GM12875 (cell line): Measurements from ENCODE around the gene KRTAP20-4.

Experiments
- H3K4me3 ChIP-seq: one replicate; pipeline ENCODE4 v1.5.1; 2011; ENCODE audit warnings: low read depth, low read length, control low read depth
- TF ChIP-seq, protein P1 (sequence below): IDR thresholded peaks from 2 replicates; pipeline ENCODE4 v1.5.1; 2011; ENCODE audit warnings: low read depth, mild to moderate bottlenecking, control low read depth, inconsistent platforms, low read length, moderate library complexity, borderline replicate concordance; ENCODE audit not compliant: insufficient read depth

Gene KRTAP20-4

DNA sequence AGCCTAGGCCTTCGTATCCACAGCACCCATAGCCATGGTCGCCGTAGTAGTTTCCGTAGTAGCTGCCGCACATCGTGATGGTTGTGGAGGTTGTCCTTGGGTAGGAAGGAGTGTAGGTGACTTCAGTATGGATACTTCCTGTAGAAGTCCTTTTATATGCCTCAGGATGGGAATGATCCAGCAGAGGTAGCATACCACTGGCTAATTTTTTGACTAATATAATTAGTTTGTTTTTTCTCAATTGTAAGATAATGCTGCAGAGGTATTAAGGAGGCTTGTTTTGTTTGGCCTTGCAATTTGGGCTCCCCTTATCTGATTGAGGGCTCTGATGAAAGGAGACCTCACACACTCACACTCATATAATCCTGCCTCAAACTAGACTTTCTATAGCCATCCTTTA is 21.6 kb upstream of the KRTAP20-4 start, which contains the start of gene KRTAP6-2:
KRTAP6-2 (minus strand) TSS at position 101 of the 400 bp plus-strand sequence; CDS start at position 73, 28 bp downstream.
- TF ChIP-seq, protein P1, sequence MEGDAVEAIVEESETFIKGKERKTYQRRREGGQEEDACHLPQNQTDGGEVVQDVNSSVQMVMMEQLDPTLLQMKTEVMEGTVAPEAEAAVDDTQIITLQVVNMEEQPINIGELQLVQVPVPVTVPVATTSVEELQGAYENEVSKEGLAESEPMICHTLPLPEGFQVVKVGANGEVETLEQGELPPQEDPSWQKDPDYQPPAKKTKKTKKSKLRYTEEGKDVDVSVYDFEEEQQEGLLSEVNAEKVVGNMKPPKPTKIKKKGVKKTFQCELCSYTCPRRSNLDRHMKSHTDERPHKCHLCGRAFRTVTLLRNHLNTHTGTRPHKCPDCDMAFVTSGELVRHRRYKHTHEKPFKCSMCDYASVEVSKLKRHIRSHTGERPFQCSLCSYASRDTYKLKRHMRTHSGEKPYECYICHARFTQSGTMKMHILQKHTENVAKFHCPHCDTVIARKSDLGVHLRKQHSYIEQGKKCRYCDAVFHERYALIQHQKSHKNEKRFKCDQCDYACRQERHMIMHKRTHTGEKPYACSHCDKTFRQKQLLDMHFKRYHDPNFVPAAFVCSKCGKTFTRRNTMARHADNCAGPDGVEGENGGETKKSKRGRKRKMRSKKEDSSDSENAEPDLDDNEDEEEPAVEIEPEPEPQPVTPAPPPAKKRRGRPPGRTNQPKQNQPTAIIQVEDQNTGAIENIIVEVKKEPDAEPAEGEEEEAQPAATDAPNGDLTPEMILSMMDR: no peak

DNA sequence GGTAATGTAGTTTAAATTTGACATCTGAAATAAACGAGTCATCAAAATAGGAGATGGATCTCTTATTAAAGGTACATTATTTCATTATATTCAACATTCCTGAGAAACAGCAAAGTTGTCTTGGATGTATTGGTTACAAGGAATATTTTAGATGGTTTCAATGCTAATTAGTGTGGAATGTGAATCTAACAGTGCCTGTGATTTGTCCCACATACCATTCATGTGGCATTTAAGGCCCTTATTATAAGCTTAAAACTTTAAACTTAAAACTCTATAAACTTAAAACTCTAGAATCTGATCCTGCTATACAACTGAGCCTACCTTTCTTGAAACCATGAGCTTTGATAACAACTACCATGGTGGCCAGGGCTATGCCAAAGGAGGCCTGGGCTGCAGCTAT is 19.6 kb upstream of the KRTAP20-4 start, which contains the start of gene KRTAP22-1:
KRTAP22-1 (plus strand) TSS at position 301 of the 400 bp plus-strand sequence.
- TF ChIP-seq, protein P1: no peak

More for the DNA sequence above, 21.6 kb upstream of the KRTAP20-4 start, which contains the start of gene KRTAP6-2:
- H3K4me3 ChIP-seq: no peak within 1 kb of the TSS

DNA sequence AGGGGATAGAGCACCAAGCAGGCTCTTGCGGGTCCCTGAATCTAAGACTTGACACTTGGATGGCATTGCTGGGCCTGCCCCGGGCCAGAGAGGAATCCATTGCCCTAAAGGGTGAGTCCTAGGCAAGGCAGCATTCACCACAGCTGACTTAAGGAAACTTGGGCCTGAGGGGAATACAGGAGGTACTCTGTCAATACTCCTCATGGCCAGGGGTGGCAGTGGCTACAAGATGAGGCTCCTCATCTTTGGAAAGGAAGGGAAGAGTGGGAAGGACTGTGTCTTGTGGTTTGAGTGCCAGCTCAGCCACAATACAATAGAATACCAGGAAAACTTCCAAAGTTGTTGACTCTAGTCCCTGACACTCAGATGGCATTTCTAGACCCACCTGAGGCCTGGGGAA is 14.5 kb upstream of the KRTAP20-4 start:
- TF ChIP-seq, protein P1: no peak

More for the DNA sequence above, 19.6 kb upstream of the KRTAP20-4 start, which contains the start of gene KRTAP22-1:
- no peak within 1 kb of the TSS for H3K4me3 ChIP-seq

DNA sequence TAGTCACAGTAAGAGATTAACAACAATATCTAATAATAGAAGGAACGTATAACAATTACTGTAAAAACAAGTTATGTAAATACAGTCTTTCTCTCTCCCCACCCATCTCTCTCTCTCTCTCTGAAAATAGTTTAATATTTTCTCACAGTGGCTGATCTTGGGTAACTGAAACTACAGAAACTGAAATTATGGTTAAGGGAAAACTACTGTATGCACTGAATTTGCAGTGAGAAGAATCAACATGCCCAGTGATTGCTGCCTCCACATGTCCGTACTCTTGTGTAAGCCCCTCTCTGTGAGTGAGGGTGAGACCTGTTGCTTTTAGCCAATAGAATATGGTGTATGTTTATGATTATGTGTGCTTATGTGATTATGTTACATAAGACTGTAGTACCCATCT is 8.3 kb upstream of the KRTAP20-4 start:
- TF ChIP-seq, protein P1: no peak
- H3K4me3 ChIP-seq: no peak overlapping the region

More for the DNA sequence above, 14.5 kb upstream of the KRTAP20-4 start:
- no peak overlapping the region for H3K4me3 ChIP-seq

DNA sequence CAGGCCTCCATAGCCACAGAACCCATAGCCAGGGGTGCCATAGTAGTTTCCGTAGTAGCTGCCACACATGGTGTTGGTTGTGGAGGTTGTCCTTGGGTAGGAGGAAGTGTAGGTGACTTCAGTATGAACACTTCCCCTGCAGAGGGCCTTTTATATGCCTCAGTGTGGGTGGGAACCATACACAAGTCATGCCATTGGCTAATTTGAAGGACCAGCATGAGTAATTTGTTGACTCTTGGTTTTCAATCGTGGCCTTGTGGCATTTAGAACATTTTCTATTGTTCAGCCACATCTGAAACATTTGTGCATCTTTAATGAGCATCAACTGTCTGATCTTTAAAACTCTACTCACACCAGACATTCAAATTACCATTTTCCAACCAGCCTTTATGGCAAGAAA is 6.6 kb upstream of the KRTAP20-4 start, which contains the start of gene KRTAP6-1:
KRTAP6-1 (minus strand) TSS at position 95 of the 400 bp plus-strand sequence; CDS start at position 69, 26 bp downstream.
- TF ChIP-seq, protein P1: no peak
- H3K4me3 ChIP-seq: no peak within 1 kb of the TSS

DNA sequence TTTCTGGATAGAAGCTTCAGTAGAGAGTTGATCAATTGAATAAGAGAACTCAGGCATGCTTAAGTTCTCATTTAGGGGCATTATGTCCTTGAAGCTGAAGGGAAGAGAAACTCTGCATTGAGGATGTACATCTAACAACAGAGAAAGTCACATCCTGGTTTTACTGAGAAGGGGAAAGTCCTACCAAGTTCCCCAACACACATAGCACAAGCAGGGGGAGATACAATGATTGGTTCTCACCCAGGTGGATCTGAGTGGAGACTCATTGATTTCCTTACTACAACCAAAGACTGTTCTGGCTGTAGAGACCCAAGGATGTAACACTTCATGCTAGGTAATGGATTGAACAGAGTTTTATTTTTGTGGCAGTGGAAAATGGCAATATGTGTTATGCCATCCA is 5.2 kb upstream of the KRTAP20-4 start:
- TF ChIP-seq, protein P1: no peak
- no peak overlapping the region for H3K4me3 ChIP-seq

DNA sequence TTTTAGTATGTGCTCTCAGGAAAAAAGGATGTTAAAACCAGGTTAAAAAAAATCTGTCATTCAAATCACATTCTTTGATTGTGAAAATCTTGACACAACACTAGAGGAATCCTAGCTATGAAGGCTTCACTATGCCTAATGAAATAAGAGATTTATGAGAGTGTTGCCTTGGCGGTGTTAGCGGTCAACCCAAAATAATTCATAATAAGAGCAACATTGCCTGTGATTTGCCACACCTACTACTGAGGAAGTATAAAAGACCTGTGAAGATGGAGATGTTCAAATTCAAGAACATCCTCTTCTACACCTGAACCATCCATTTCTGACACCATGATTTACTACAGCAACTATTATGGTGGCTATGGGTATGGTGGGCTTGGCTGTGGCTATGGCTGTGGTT is 4.3 kb upstream of the KRTAP20-4 start, which contains the start of gene KRTAP20-1:
KRTAP20-1 (plus strand) TSS at position 301 of the 400 bp plus-strand sequence; CDS start at position 331, 30 bp downstream.
- TF ChIP-seq, protein P1: no peak
- no peak within 1 kb of the TSS for H3K4me3 ChIP-seq
